H1 (cell line): ENCODE results near the gene EHBP1. TPM values are rescaled to one million over a fixed set of nuclear protein-coding genes. Genes with fewer than 3 reads are reported as not detected.

Source experiments
- CTCF ChIA-PET: fragments of 300-600 bp; sonication (Branson Sonifier 250); formaldehyde crosslinking; loops from one replicate; lab custom pipeline; 2021; ENCODE audit not compliant: partially characterized antibody; lab: Charles Lee
- POLR2A ChIA-PET: fragments of 300-600 bp; sonication (Branson Sonifier 250); formaldehyde crosslinking; loops from one replicate; lab custom pipeline; 2021; ENCODE audit warnings: inconsistent platforms; ENCODE audit not compliant: partially characterized antibody; lab: Charles Lee
- DNase-seq, 2 experiments: peaks; one replicate each; pipeline versions ENCODE4 v3.0.0 to v3.0.0-alpha.2; 2010 to 2022; ENCODE audit warnings: low spot score in 2 of 2, low read depth in 1 of 2, mixed read lengths in 1 of 2
- FAIRE-seq: peaks from 2 replicates; lab custom pipeline; 2011; peaks lifted over from hg19 to GRCh38; lab: Jason Lieb, UNC
- H2AFZ ChIP-seq: 2 replicates; pipeline ENCODE4 v1.8.1; 2012; ENCODE audit warnings: low read length, inconsistent platforms
- H2AK5ac ChIP-seq: 2 replicates; pipeline ENCODE4 v1.6.1; 2013; ENCODE audit warnings: low read depth, low read length
- H2BK120ac ChIP-seq: replicated peaks from 2 replicates; pipeline ENCODE3; 2013; ENCODE audit warnings: low read depth, low read length, inconsistent platforms
- H2BK12ac ChIP-seq: 2 replicates; pipeline ENCODE4 v1.6.1; 2013; ENCODE audit warnings: low read depth, low read length
- H2BK15ac ChIP-seq: 2 replicates; pipeline ENCODE4 v1.6.1; 2013; ENCODE audit warnings: low read length
- H2BK20ac ChIP-seq: 2 replicates; pipeline ENCODE4 v1.6.1; 2013; ENCODE audit warnings: low read length
- H2BK5ac ChIP-seq: 2 replicates; pipeline ENCODE4 v1.6.1; 2013; ENCODE audit warnings: low read depth, low read length
- H3K14ac ChIP-seq: 2 replicates; pipeline ENCODE4 v1.6.1; 2013; ENCODE audit warnings: inconsistent platforms; ENCODE audit not compliant: insufficient read length
- H3K18ac ChIP-seq: 2 replicates; pipeline ENCODE4 v1.6.1; 2013; ENCODE audit warnings: low read length; ENCODE audit errors: extremely low read depth
- H3K23ac ChIP-seq: 2 replicates; pipeline ENCODE4 v1.6.1; 2013; ENCODE audit warnings: inconsistent platforms; ENCODE audit not compliant: insufficient read length
- H3K23me2 ChIP-seq: 2 replicates; pipeline ENCODE4 v1.6.1; 2013; ENCODE audit warnings: low read depth, low read length
- H3K27ac ChIP-seq: 2 replicates; pipeline ENCODE4 v1.6.1; 2011; ENCODE audit warnings: low read depth, low read length, inconsistent platforms
- H3K27me3 ChIP-seq, 4 experiments: replicated peaks in 1 of 4; 1 replicate in 1 of 4; 2 replicates in 3 of 4; pipeline versions ENCODE4 v1.6.1 to v1.8.1; 2011 to 2013; ENCODE audit warnings: low read length in 3 of 4, mild to moderate bottlenecking in 3 of 4, inconsistent platforms in 2 of 4, mixed read lengths in 2 of 4, moderate library complexity in 1 of 4; ENCODE audit not compliant: control insufficient read depth in 3 of 4, insufficient read depth in 3 of 4; ENCODE audit errors: extremely low read depth in 1 of 4
- H3K36me3 ChIP-seq, 4 experiments: 2 replicates each; pipeline versions ENCODE4 v1.6.1 to v1.8.1; 2011 to 2013; ENCODE audit warnings: mild to moderate bottlenecking in 4 of 4, low read length in 3 of 4, moderate library complexity in 2 of 4, control low read depth in 1 of 4, inconsistent platforms in 1 of 4; ENCODE audit not compliant: insufficient read depth in 4 of 4, control insufficient read depth in 2 of 4
- H3K4ac ChIP-seq: replicated peaks from 2 replicates; pipeline ENCODE3; 2013; ENCODE audit warnings: low read length, low read depth, mixed read lengths, inconsistent platforms; ENCODE audit not compliant: insufficient read length
- H3K4me1 ChIP-seq, 4 experiments: replicated peaks in 1 of 4; 1 replicate in 1 of 4; 2 replicates in 3 of 4; pipeline versions ENCODE4 v1.6.1 to v1.8.1; 2011 to 2013; ENCODE audit warnings: low read length in 3 of 4, inconsistent platforms in 2 of 4, mixed read lengths in 1 of 4; ENCODE audit not compliant: insufficient read depth in 4 of 4, control insufficient read depth in 3 of 4
- H3K4me2 ChIP-seq, 2 experiments: 2 replicates each; pipeline versions ENCODE4 v1.6.1 to v1.8.1; 2011 to 2013; ENCODE audit warnings: low read depth in 2 of 2, low read length in 2 of 2, control low read depth in 1 of 2, inconsistent platforms in 1 of 2, mild to moderate bottlenecking in 1 of 2; ENCODE audit not compliant: insufficient read depth in 1 of 2
- H3K4me3 ChIP-seq, 4 experiments: fragments of 200-600, 300-600 bp in 1 of 4; sonication (generic), shearing (Covaris generic), sonication (Bioruptor Twin) in 1 of 4; 2 replicates each; pipeline versions ENCODE4 v1.5.1 to v1.8.1; 2011 to 2016; ENCODE audit warnings: low read length in 4 of 4, low read depth in 3 of 4, control low read depth in 2 of 4, inconsistent platforms in 2 of 4, mild to moderate bottlenecking in 2 of 4, mixed read lengths in 1 of 4, moderate library complexity in 1 of 4; ENCODE audit not compliant: insufficient read depth in 2 of 4; ENCODE audit errors: extremely low read depth in 1 of 4
- H3K56ac ChIP-seq: replicated peaks from 2 replicates; pipeline ENCODE3; 2013; ENCODE audit warnings: low read depth, mild to moderate bottlenecking, mixed read lengths, low read length, inconsistent platforms; ENCODE audit not compliant: insufficient read length
- H3K79me1 ChIP-seq: 2 replicates; pipeline ENCODE4 v1.6.1; 2013; ENCODE audit warnings: low read depth, low read length, control low read depth
- H3K79me2 ChIP-seq, 2 experiments: 2 replicates each; pipeline versions ENCODE4 v1.6.1 to v1.8.1; 2012 to 2013; ENCODE audit warnings: low read length in 2 of 2, mild to moderate bottlenecking in 2 of 2, inconsistent platforms in 1 of 2; ENCODE audit not compliant: insufficient read depth in 2 of 2, control insufficient read depth in 1 of 2
- H3K9ac ChIP-seq, 4 experiments: replicated peaks in 1 of 4; 1 replicate in 1 of 4; 2 replicates in 3 of 4; pipeline versions ENCODE4 v1.6.1 to v1.8.1; 2011 to 2013; ENCODE audit warnings: low read depth in 3 of 4, low read length in 3 of 4, control low read depth in 2 of 4, mild to moderate bottlenecking in 2 of 4, moderate library complexity in 2 of 4, inconsistent platforms in 1 of 4; ENCODE audit errors: extremely low read depth in 1 of 4
- H3K9me3 ChIP-seq, 2 experiments: 2 replicates each; pipeline versions ENCODE4 v1.6.1 to v1.8.1; 2012 to 2013; ENCODE audit warnings: mild to moderate bottlenecking in 2 of 2, moderate library complexity in 2 of 2, control low read depth in 1 of 2, inconsistent platforms in 1 of 2, low read depth in 1 of 2, low read length in 1 of 2, mixed read lengths in 1 of 2; ENCODE audit not compliant: insufficient read depth in 2 of 2
- H4K20me1 ChIP-seq, 2 experiments: replicated peaks in 1 of 2; 2 replicates each; pipeline versions ENCODE3 to v1.8.1; 2011 to 2013; ENCODE audit warnings: inconsistent platforms in 2 of 2, low read length in 2 of 2, mild to moderate bottlenecking in 1 of 2; ENCODE audit not compliant: insufficient read depth in 2 of 2, control insufficient read depth in 1 of 2
- H4K5ac ChIP-seq: 2 replicates; pipeline ENCODE4 v1.6.1; 2013; ENCODE audit warnings: low read length, low read depth, mixed read lengths, inconsistent platforms; ENCODE audit not compliant: insufficient read length
- H4K8ac ChIP-seq: 2 replicates; pipeline ENCODE4 v1.8.0; 2013; ENCODE audit warnings: mild to moderate bottlenecking, moderate library complexity, low read length, inconsistent platforms; ENCODE audit not compliant: insufficient read depth; ENCODE audit errors: extremely low read depth
- H4K91ac ChIP-seq: replicated peaks from 2 replicates; pipeline ENCODE3; 2013; ENCODE audit warnings: low read length, mixed read lengths, inconsistent platforms; ENCODE audit not compliant: insufficient read length
- HDAC6 ChIP-seq: IDR thresholded peaks from one replicate; pipeline ENCODE4 v1.7.1; 2012; ENCODE audit warnings: low read depth, mild to moderate bottlenecking, inconsistent platforms, low read length, moderate library complexity
- PHF8 ChIP-seq: fragments of 200-600 bp; sonication (generic); conservative IDR thresholded peaks from 2 replicates; pipeline ENCODE4 v1.7.1; 2012; ENCODE audit warnings: low read depth, mild to moderate bottlenecking, inconsistent platforms, low read length, moderate library complexity
- RFX5 ChIP-seq: IDR thresholded peaks from 2 replicates; pipeline ENCODE4 v1.6.1; 2011; ENCODE audit warnings: low read depth, low read length, improper control_type of control experiment, borderline replicate concordance
- SP2 ChIP-seq: IDR thresholded peaks from 2 replicates; pipeline ENCODE4 v1.6.1; 2012; ENCODE audit warnings: mild to moderate bottlenecking, low read length, inconsistent platforms
- WGBS, 2 experiments: shearing (Covaris generic) in 1 of 2; methylation state at CpG; one replicate each; pipeline versions ENCODE4 v1.1.6 to v1.1.7; 2013 to 2015; ENCODE audit warnings: low lambda C conversion rate in 2 of 2, mixed read lengths in 2 of 2, inconsistent platforms in 1 of 2, low coverage in 1 of 2, missing lambda C conversion rate in 1 of 2; ENCODE audit not compliant: insufficient replicate concordance in 2 of 2, insufficient coverage in 1 of 2, insufficient read length in 1 of 2; ENCODE audit errors: extremely low coverage in 1 of 2, missing lambda C conversion rate in 1 of 2; 5-methylcytosine and 5-hydroxymethylcytosine counted together
- polyA plus RNA-seq, 7 experiments: library from polyadenylated mRNA; depleted of rRNA in 3 of 7; stranded (reverse) in 5 of 7; unstranded in 2 of 7; fragments of >200 nt in 5 of 7; fragments of 200-250 nt in 2 of 7; gene quantifications; 1 replicate in 5 of 7; 2 replicates in 1 of 7; 4 replicates in 1 of 7; pipeline versions ENCODE4 v1.2.1 to v1.2.3, GENCODE V29; 2011 to 2013; ENCODE audit warnings: missing spikeins in 2 of 7, mixed read lengths in 2 of 7
- total RNA-seq: library from RNA; stranded (reverse); fragmentation: NEBNext Ultra II Directional; extraction: Animal tissue kit (Norgen Biotek cat#: 25700); gene quantifications from 2 replicates; pipeline ENCODE4 v1.2.1, GENCODE V29; 2021
- TF ChIP-seq, protein P1 (sequence below): IDR thresholded peaks from 2 replicates; pipeline ENCODE4 v1.6.1; 2012; ENCODE audit warnings: inconsistent platforms

The EHBP1 gene
- total and polyA plus RNA-seq, 2 of the 8 experiments (the other 6 are each of a cell fraction or from before 2014, with no cell fraction given) = 12.0 to 64.1 TPM

- Histone ChIP-seq H3K14ac (no peak overlapping the region), H3K23me2 (no peaks in the 10 kb centered on the region), H3K27me3 (no peaks in the 10 kb centered on the region), H3K79me2 (no peaks in the 10 kb centered on the region), H2BK20ac (no peak overlapping the region), H3K4me3 (no peak overlapping the region), H3K9me3 (no peaks in the 10 kb centered on the region), H3K4ac (no peak overlapping the region), H3K18ac (no peak overlapping the region), H3K79me1 (no peaks in the 10 kb centered on the region), H3K56ac (no peak overlapping the region), H2AK5ac (no peak overlapping the region), H4K91ac (no peak overlapping the region), H4K5ac (no peak overlapping the region), H4K8ac (no peak overlapping the region), H3K4me1 (no peaks in the 10 kb centered on the region), H3K9ac (no peak overlapping the region), H3K27ac (no peak overlapping the region), H2BK15ac (no peak overlapping the region), H2BK5ac (no peak overlapping the region), H2BK12ac (no peak overlapping the region), H2AFZ (no peak overlapping the region), H3K36me3 (no peaks in the 10 kb centered on the region), H2BK120ac (no peak overlapping the region)
- FAIRE-seq = no peak
- CTCF ChIA-PET = interaction anchor here (0.6 to 1.8 kb wide), 2 partner anchors 88 to 1785 kb away, joined by 4 read pairs; no protein-coding TSS in a partner anchor
- no peak for DNase-seq
- 87% methylated on average over 2 of the region's 2 CpGs; no CpG with 5 or more reads in 1 of the 2 experiments for WGBS, 2 experiments
- TF ChIP-seq RFX5 (no peak), SP2 (no peak), PHF8 (no peak), HDAC6 (no peak)
- TF ChIP-seq, protein P1, sequence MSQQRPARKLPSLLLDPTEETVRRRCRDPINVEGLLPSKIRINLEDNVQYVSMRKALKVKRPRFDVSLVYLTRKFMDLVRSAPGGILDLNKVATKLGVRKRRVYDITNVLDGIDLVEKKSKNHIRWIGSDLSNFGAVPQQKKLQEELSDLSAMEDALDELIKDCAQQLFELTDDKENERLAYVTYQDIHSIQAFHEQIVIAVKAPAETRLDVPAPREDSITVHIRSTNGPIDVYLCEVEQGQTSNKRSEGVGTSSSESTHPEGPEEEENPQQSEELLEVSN = no peak
- TF ChIP-seq, all 59 proteins: peak for 0
- Histone ChIP-seq H4K20me1 (no peaks in the 10 kb centered on the region), H3K4me2 (no peak overlapping the region), H3K23ac (no peak overlapping the region)
- POLR2A ChIA-PET = no interaction called here
These were observed 17.9 kb upstream of the EHBP1 start for GRCh38 chr2:62687636-62688035.
